Measurements from ENCODE around the gene IRF9. TPM values are rescaled to one million over a fixed set of nuclear protein-coding genes. Genes with fewer than 3 reads are reported as not detected.

Gene IRF9
- total RNA-seq, 4 donors from 2014 or later: 6.5 to 36.7 (median 11.9) TPM

- Histone ChIP-seq H3K36me3 (peaks cover 0 to 41% of the 10 kb centered on the region in 2 donors), H3K4me3 (no peak overlapping the region), H3K27me3 (peaks cover 0 to 7% (median 2%) of the 10 kb centered on the region in 3 donors), H3K9me3 (no peaks in the 10 kb centered on the region), H3K27ac (no peak overlapping the region), H3K4me1 (peaks cover 23 to 26% of the 10 kb centered on the region in 2 donors)
- no peak for ATAC-seq
- no peak for TF ChIP-seq CTCF (IDR thresholded peaks at IDR 0.05 in 4 of 5, conservative IDR thresholded peaks at IDR 0.05 in 1 of 5)
- no peak for TF ChIP-seq POLR2A (IDR thresholded peaks at IDR 0.05)
- DNase-seq: no peak
- intact Hi-C loops (cut with DNase I; ENCODE audit: low total_unique reads): loop anchor here (10.0 kb wide), 1 partner anchor 129 kb away; the partner anchor contains the start of genes DHRS1 and NOP9
- in situ Hi-C loops (cut with MboI; ENCODE audit: low sequenced_read_pairs in 4 of 4): no loop called here
These were observed 4.7 kb downstream of the IRF9 start for GRCh38 chr14:24165785-24166184.

- no peak overlapping the region for H3K27ac ChIP-seq
- ATAC-seq: no peak
- no peak for DNase-seq
- in situ Hi-C loops (cut with MboI; ENCODE audit: low sequenced_read_pairs in 4 of 4) (no loop called here), intact Hi-C loops (cut with DNase I; ENCODE audit: low total_unique reads) (loop anchor here (10.0 kb wide), 1 partner anchor 127 kb away; the partner anchor contains the start of genes DHRS1 and NOP9)
- H3K4me1 ChIP-seq: peaks cover 13% of the 10 kb centered on the region in 2 donors
- H3K36me3 ChIP-seq: peaks cover 0 to 38% of the 10 kb centered on the region in 2 donors
- no peak for TF ChIP-seq POLR2A (IDR thresholded peaks at IDR 0.05)
- no peak for TF ChIP-seq CTCF (IDR thresholded peaks at IDR 0.05 in 4 of 5, conservative IDR thresholded peaks at IDR 0.05 in 1 of 5)
- H3K27me3 ChIP-seq: peaks cover 9 to 21% (median 14%) of the 10 kb centered on the region in 3 donors
- no peak overlapping the region for H3K4me3 ChIP-seq
- H3K9me3 ChIP-seq: no peaks in the 10 kb centered on the region
These were observed 6.5 kb downstream of the IRF9 start for GRCh38 chr14:24167469-24168114.

DNA sequence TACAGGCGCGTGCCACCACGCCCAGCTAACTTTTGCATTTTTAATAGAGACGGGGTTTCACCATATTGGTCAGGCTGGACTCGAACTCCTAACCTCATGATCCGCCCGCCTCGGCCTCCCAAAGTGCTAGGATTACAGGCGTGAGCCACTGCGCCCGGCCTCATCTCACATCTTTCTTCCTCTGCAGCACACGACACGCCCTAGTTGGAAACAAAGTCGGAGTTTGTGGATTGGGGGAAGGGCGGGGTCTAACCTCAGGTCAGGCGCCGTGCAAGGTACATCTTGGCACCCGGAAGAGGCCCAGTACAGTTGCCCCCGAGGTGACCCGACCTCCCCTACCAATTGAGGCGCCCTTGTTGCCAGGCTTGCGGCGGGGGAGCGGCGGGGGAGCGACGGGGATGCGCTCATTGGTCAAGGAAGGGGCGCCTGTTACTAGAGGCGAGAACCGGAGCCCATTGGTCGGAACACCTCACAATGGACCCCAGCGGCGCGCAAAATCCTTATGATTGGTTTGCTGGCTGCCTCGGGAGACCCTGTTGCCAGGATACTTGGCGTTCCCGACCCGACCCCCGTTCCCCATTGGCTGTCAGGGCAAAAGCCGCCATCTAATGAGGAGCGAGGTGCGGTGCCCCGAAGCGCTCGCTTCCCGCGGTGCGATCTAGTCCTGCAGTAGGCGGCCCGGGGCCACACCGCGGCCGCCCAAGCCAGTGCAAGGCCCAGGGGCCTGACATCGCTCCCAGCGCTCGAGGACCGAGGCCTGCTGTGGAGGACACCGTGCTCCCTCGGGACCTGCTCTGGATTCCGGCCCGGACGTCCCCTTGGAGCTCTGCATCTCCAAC, 10.6 kb downstream of the IRF9 start, which contains the start of gene REC8:
TSS of gene REC8 (plus strand) at position 659 of the 839 bp plus-strand sequence. CDS start 473 bp downstream, outside the sequence.
- ATAC-seq: peak in 1 of 2 donors; percentile 44
- in situ Hi-C loops (cut with MboI; ENCODE audit: low sequenced_read_pairs in 4 of 4) (no loop called here), intact Hi-C loops (cut with DNase I; ENCODE audit: low total_unique reads) (no loop called here)
- no peaks in the 10 kb centered on the region for H3K36me3 ChIP-seq
- peaks cover 4 to 5% of the 10 kb centered on the region in 2 donors for H3K4me1 ChIP-seq
- no peaks in the 10 kb centered on the region for H3K9me3 ChIP-seq
- no peak for TF ChIP-seq CTCF (IDR thresholded peaks at IDR 0.05 in 4 of 5, conservative IDR thresholded peaks at IDR 0.05 in 1 of 5)
- TF ChIP-seq POLR2A (IDR thresholded peaks at IDR 0.05): no peak
- peak in 1 of 2 donors; percentile 32 for DNase-seq
- H3K4me3 ChIP-seq: peak within 1 kb of the TSS in 1 of 4 donors; percentile 21
- no peak within 1 kb of the TSS for H3K27ac ChIP-seq
- H3K27me3 ChIP-seq: peaks cover 9 to 21% (median 15%) of the 10 kb centered on the region in 3 donors

DNA sequence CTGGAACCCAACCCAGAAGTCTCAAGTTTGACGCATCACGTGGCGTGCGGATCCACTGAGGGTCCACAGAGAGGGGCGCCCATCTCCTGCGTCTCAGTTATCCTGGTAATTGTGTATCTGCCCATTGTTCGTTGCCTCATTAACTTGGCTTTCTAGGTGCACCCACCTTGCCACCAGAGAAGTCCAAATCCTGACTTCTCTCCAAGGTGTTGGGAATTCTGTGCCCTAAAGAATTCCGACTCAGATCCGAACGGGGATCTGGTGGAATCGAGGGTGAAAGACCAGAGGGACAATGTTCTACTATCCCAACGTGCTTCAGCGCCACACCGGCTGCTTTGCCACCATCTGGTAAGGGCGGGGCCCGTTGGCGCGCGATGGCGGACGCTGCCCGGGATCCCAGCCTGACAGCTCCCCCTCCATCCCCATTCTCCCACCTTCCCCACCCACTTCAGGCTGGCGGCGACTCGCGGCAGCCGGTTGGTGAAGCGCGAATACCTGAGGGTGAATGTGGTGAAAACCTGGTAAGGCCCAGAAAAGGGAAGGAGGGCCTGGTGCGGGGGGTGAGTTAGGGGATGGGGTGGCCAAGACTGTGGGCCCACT, 11.3 kb downstream of the IRF9 start:
- DNase-seq: no peak

More for the DNA sequence above, 11.3 kb downstream of the IRF9 start:
- H3K4me3 ChIP-seq: peak overlapping the region in 1 of 4 donors; percentile 21
- TF ChIP-seq POLR2A (IDR thresholded peaks at IDR 0.05): no peak
- no peak for TF ChIP-seq CTCF (IDR thresholded peaks at IDR 0.05 in 4 of 5, conservative IDR thresholded peaks at IDR 0.05 in 1 of 5)
- ATAC-seq: peak in 1 of 2 donors; percentile 17
- intact Hi-C loops (cut with DNase I; ENCODE audit: low total_unique reads) (no loop called here), in situ Hi-C loops (cut with MboI; ENCODE audit: low sequenced_read_pairs in 4 of 4) (no loop called here)
- no peaks in the 10 kb centered on the region for H3K36me3 ChIP-seq
- H3K27me3 ChIP-seq: peaks cover 9 to 21% (median 15%) of the 10 kb centered on the region in 3 donors
- no peak overlapping the region for H3K27ac ChIP-seq
- H3K9me3 ChIP-seq: no peaks in the 10 kb centered on the region
- H3K4me1 ChIP-seq: peaks cover 4 to 5% of the 10 kb centered on the region in 2 donors
